ENCODE results near the gene ATL1.

DNA sequence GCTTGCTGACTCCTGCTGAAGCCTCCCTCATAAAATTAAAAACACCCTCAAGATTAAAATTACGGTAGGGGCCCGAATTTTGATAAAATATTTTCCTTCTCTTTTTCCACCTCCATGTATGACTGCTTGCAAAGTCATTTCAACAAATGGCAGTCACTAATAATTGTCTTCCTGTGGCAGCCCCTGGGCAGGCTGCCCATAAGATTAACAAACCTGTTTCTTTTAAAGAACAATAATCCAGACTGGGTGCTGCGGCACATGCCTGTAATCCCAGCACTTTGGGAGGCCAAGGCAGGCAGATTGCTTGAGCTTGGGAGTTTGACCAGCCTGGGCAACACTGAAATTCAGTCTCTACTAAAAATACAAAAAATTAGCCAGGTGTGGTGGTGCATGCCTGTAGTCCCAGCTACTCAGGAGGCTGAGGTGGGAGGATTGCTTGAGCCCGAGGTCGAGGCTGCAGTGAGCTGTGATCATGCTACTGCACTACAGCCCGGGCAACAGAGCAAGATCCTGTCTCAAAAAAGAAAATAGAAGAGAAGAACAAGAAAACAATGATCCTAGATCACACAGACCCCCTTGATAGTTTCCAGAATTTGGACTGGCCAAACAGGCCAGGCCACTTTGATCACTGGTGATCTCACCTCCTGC is 99.5 kb downstream of the ATL1 start:
- no peak for TF ChIP-seq CTBP1 (IDR thresholded peaks at IDR 0.05; ENCODE audit: borderline replicate concordance)
- TF ChIP-seq ZNF384 (IDR thresholded peaks at IDR 0.05): no peak
- no peak for TF ChIP-seq FOXM1 (IDR thresholded peaks at IDR 0.05; ENCODE audit: borderline replicate concordance)
- no peak for TF ChIP-seq BHLHE40 (IDR thresholded peaks at IDR 0.05; ENCODE audit: borderline replicate concordance)
- no peak for TF ChIP-seq PKNOX1 (IDR thresholded peaks at IDR 0.05)
- TF ChIP-seq HDGF (IDR thresholded peaks at IDR 0.05; ENCODE audit: borderline replicate concordance): no peak
- TF ChIP-seq FOXA1 (IDR thresholded peaks at IDR 0.05): no peak
- TF ChIP-seq SUZ12 (IDR thresholded peaks at IDR 0.05): no peak
- no peak for TF ChIP-seq SP1 (IDR thresholded peaks at IDR 0.05)
- TF ChIP-seq FOXK2 (IDR thresholded peaks at IDR 0.05): no peak

Data from HEK293T (cell line).